OCI-LY3 (cell line): ENCODE results near the gene TULP4.
"Not testable (repeated sequence)": the region's sequence is repeated elsewhere in the genome, so short reads cannot be mapped to it uniquely, and the experiment has no call there.

ENCODE experiments used
- H2AFZ ChIP-seq: fragments of 200-600, 300-600 bp; shearing (Covaris generic); 2 replicates; pipeline ENCODE4 v1.6.0; 2014; ENCODE audit warnings: antibody characterized with exemption, low read depth, low read length
- H3K27ac ChIP-seq: fragments of 200-600, 300-600 bp; sonication (generic); 2 replicates; pipeline ENCODE4 v1.5.1; 2014; ENCODE audit warnings: mild to moderate bottlenecking, low read length, moderate library complexity, mixed read lengths
- H3K27me3 ChIP-seq: fragments of 200-600, 300-600 bp; sonication (generic); 2 replicates; pipeline ENCODE4 v1.6.1; 2014; ENCODE audit warnings: low read depth, low read length, mixed read lengths
- H3K36me3 ChIP-seq: fragments of 200-600, 300-600 bp; sonication (generic); replicated peaks from 2 replicates; pipeline ENCODE3; 2014; ENCODE audit warnings: low read depth, low read length, mixed read lengths
- H3K4me1 ChIP-seq: fragments of 300-600, 200-600 bp; sonication (generic); 2 replicates; pipeline ENCODE4 v1.6.1; 2014; ENCODE audit warnings: low read length, mixed read lengths
- H3K4me2 ChIP-seq: fragments of 200-600, 300-600 bp; sonication (generic); 2 replicates; pipeline ENCODE4 v1.6.1; 2014; ENCODE audit warnings: low read length, mixed read lengths
- H3K4me3 ChIP-seq: fragments of 300-600, 200-600 bp; sonication (generic); 2 replicates; pipeline ENCODE4 v1.5.1; 2014; ENCODE audit warnings: antibody characterized with exemption, mild to moderate bottlenecking, low read length, moderate library complexity
- H3K79me2 ChIP-seq: fragments of 300-600, 200-600 bp; shearing (Covaris generic); 2 replicates; pipeline ENCODE4 v1.6.1; 2014; ENCODE audit warnings: mild to moderate bottlenecking, low read length, mixed read lengths
- H3K9ac ChIP-seq: fragments of 300-600, 200-600 bp; shearing (Covaris generic); 2 replicates; pipeline ENCODE4 v1.6.0; 2014; ENCODE audit warnings: mild to moderate bottlenecking, low read length, moderate library complexity
- H3K9me3 ChIP-seq: fragments of 200-600, 300-600 bp; shearing (Covaris generic); 2 replicates; pipeline ENCODE4 v1.6.1; 2014; ENCODE audit warnings: low read length, mixed read lengths; ENCODE audit not compliant: insufficient read depth
- H4K20me1 ChIP-seq: fragments of 200-600, 300-600 bp; sonication (generic); 2 replicates; pipeline ENCODE4 v1.6.1; 2016; ENCODE audit warnings: low read length, mixed read lengths; ENCODE audit not compliant: insufficient read depth
- CTCF ChIP-seq: fragments of 200-600, 300-600 bp; sonication (generic); IDR thresholded peaks from 2 replicates; pipeline ENCODE4 v1.5.1; 2014; ENCODE audit warnings: antibody characterized with exemption, low read length, low read depth
- EZH2phosphoT487 ChIP-seq: fragments of 200-600 bp; shearing (Covaris generic); IDR thresholded peaks from 2 replicates; pipeline ENCODE4 v1.6.1; 2018; ENCODE audit warnings: antibody characterized with exemption, mixed run types, low read depth

Gene TULP4

GRCh38 chr6:158290040-158290439, 22.2 kb upstream of the TULP4 start:
- Histone ChIP-seq H3K9me3 (no peaks in the 10 kb centered on the region), H4K20me1 (peaks cover 5% of the 10 kb centered on the region; the same call in 1 of the 2 replicates), H3K27me3 (peaks cover 14% of the 10 kb centered on the region; the same call in 1 of the 2 replicates), H2AFZ (no peak overlapping the region), H3K9ac (0 out of 2 replicates have a peak overlapping the region, but pooled peaks have one; percentile 2), H3K36me3 (peaks cover 2% of the 10 kb centered on the region), H3K4me3 (peak overlapping the region; percentile 63), H3K79me2 (peaks cover 6% of the 10 kb centered on the region), H3K27ac (peak overlapping the region; percentile 61), H3K4me2 (peak overlapping the region; percentile 88), H3K4me1 (peaks cover 55% of the 10 kb centered on the region)
- TF ChIP-seq EZH2phosphoT487 (no peak), CTCF (no peak)

GRCh38 chr6:158290659-158291058, 21.6 kb upstream of the TULP4 start:
- Histone ChIP-seq H3K4me3 (peak overlapping the region; percentile 63), H3K79me2 (peaks cover 6% of the 10 kb centered on the region), H3K27ac (peak overlapping the region; percentile 61), H3K36me3 (peaks cover 4% of the 10 kb centered on the region), H2AFZ (no peak overlapping the region), H4K20me1 (peaks cover 5% of the 10 kb centered on the region; the same call in 1 of the 2 replicates), H3K4me1 (peaks cover 57% of the 10 kb centered on the region), H3K27me3 (peaks cover 14% of the 10 kb centered on the region; the same call in 1 of the 2 replicates), H3K4me2 (peak overlapping the region; percentile 88), H3K9me3 (no peaks in the 10 kb centered on the region), H3K9ac (peak overlapping the region; percentile 2; the same call in 1 of the 2 replicates)
- TF ChIP-seq CTCF (no peak), EZH2phosphoT487 (no peak)

GRCh38 chr6:158292016-158292415, 20.2 kb upstream of the TULP4 start:
- Histone ChIP-seq H3K79me2 (peaks cover 6% of the 10 kb centered on the region), H3K4me3 (no peak overlapping the region), H3K9ac (no peak overlapping the region), H3K4me1 (peaks cover 66% of the 10 kb centered on the region), H2AFZ (no peak overlapping the region), H3K4me2 (peak overlapping the region; percentile 72), H3K27me3 (peaks cover 14% of the 10 kb centered on the region; the same call in 1 of the 2 replicates), H3K36me3 (peaks cover 4% of the 10 kb centered on the region), H3K27ac (no peak overlapping the region), H4K20me1 (peaks cover 5% of the 10 kb centered on the region; the same call in 1 of the 2 replicates), H3K9me3 (no peaks in the 10 kb centered on the region)
- TF ChIP-seq EZH2phosphoT487 (no peak), CTCF (no peak)

- H3K27ac ChIP-seq = peak overlapping the region; percentile 60
- peaks cover 6% of the 10 kb centered on the region for H3K79me2 ChIP-seq
- peak overlapping the region; percentile 72 for H3K4me2 ChIP-seq
Measured at GRCh38 chr6:158293122-158293521, 19.1 kb upstream of the TULP4 start.

GRCh38 chr6:158295976-158296853, 16.1 kb upstream of the TULP4 start:
- H3K36me3 ChIP-seq, H3K9ac ChIP-seq, H2AFZ ChIP-seq, H3K79me2 ChIP-seq, H3K4me3 ChIP-seq, H3K9me3 ChIP-seq, H4K20me1 ChIP-seq: not testable (repeated sequence)
- Histone ChIP-seq H3K27me3 (peaks cover 13% of the 10 kb centered on the region; the same call in 1 of the 2 replicates), H3K4me1 (peaks cover 48% of the 10 kb centered on the region), H3K27ac (peak overlapping the region; percentile 35), H3K4me2 (peak overlapping the region; percentile 24; the same call in 1 of the 2 replicates)

More at GRCh38 chr6:158293122-158293521, 19.1 kb upstream of the TULP4 start:
- Histone ChIP-seq H2AFZ (no peak overlapping the region), H3K4me1 (peaks cover 66% of the 10 kb centered on the region), H3K9ac (no peak overlapping the region), H3K4me3 (peak overlapping the region; percentile 52), H4K20me1 (peaks cover 5% of the 10 kb centered on the region; the same call in 1 of the 2 replicates), H3K9me3 (no peaks in the 10 kb centered on the region), H3K36me3 (peaks cover 4% of the 10 kb centered on the region), H3K27me3 (peaks cover 14% of the 10 kb centered on the region; the same call in 1 of the 2 replicates)
- no peak for TF ChIP-seq EZH2phosphoT487
- no peak for TF ChIP-seq CTCF

- not testable (repeated sequence) for H3K36me3 ChIP-seq, H3K9me3 ChIP-seq, H3K79me2 ChIP-seq, H3K9ac ChIP-seq, H3K4me2 ChIP-seq, H2AFZ ChIP-seq, H3K27me3 ChIP-seq, H3K4me3 ChIP-seq, H4K20me1 ChIP-seq
- H3K4me1 ChIP-seq = peaks cover 41% of the 10 kb centered on the region
- peak overlapping the region; percentile 35 for H3K27ac ChIP-seq
Measured at GRCh38 chr6:158296854-158297324, 15.4 kb upstream of the TULP4 start.
